Dedifferentiated amniotic fluid mesenchymal stem cell (primary cell): ENCODE data around the gene ABTB1.

Experiments
- DNase-seq: peaks from one replicate; pipeline ENCODE4 v3.0.0-alpha.2; 2016; ENCODE audit errors: extremely low spot score

The ABTB1 gene

GRCh38 chr3:127719369-127719768 lies 46.6 kb downstream of the ABTB1 start:
- no peak for DNase-seq

GRCh38 chr3:127720161-127720823 lies 47.5 kb downstream of the ABTB1 start:
- no peak for DNase-seq

- no peak for DNase-seq
Observed at GRCh38 chr3:127720985-127721935, 48.5 kb downstream of the ABTB1 start.

- DNase-seq, result no peak
Observed at GRCh38 chr3:127722091-127722784, 49.5 kb downstream of the ABTB1 start.

GRCh38 chr3:127723011-127723567 lies 50.3 kb downstream of the ABTB1 start:
- no peak for DNase-seq

- DNase-seq, result no peak
Observed at GRCh38 chr3:127726894-127727293, 54.1 kb downstream of the ABTB1 start.

- DNase-seq, result no peak
Observed at GRCh38 chr3:127728417-127729015, 55.8 kb downstream of the ABTB1 start.

- DNase-seq, result no peak
Observed at GRCh38 chr3:127729556-127730056, 56.9 kb downstream of the ABTB1 start.

GRCh38 chr3:127730171-127730570 lies 57.4 kb downstream of the ABTB1 start:
- no peak for DNase-seq
